ENCODE results near the gene ANO6. TPM values are rescaled to one million over a fixed set of nuclear protein-coding genes. Genes with fewer than 3 reads are reported as not detected.
"Not testable (repeated sequence)": the region's sequence is repeated elsewhere in the genome, so short reads cannot be mapped to it uniquely, and the experiment has no call there.

Gene ANO6
- total and polyA plus RNA-seq, 8 donors, result 4.0 to 34.0 (median 17.7) TPM

GRCh38 chr12:45234139-45234865 lies 18.4 kb downstream of the ANO6 start:
- no peaks in the 10 kb centered on the region for H3K36me3 ChIP-seq
- 9 to 10% methylated on average over 4 of the region's 4 CpGs for WGBS, 2 donors
- peak overlapping the region; percentile 63 to 86 (median 76) for H3K27ac ChIP-seq
- TF ChIP-seq CTCF (IDR thresholded peaks at IDR 0.05), result no peak
- ATAC-seq (peak; percentile 66 to 85 (median 72)), FAIRE-seq (peak; percentile 51), DNase-seq (peak in 2 of 6 donors; percentile 15 to 31)
- peaks cover 36 to 46% (median 45%) of the 10 kb centered on the region in 3 donors for H3K4me1 ChIP-seq
- H3K27me3 ChIP-seq, result no peaks in the 10 kb centered on the region
- no peaks in the 10 kb centered on the region for H3K9me3 ChIP-seq
- intact Hi-C loops (cut with DNase I), result no loop called here
- no peak overlapping the region for H3K4me3 ChIP-seq

DNA sequence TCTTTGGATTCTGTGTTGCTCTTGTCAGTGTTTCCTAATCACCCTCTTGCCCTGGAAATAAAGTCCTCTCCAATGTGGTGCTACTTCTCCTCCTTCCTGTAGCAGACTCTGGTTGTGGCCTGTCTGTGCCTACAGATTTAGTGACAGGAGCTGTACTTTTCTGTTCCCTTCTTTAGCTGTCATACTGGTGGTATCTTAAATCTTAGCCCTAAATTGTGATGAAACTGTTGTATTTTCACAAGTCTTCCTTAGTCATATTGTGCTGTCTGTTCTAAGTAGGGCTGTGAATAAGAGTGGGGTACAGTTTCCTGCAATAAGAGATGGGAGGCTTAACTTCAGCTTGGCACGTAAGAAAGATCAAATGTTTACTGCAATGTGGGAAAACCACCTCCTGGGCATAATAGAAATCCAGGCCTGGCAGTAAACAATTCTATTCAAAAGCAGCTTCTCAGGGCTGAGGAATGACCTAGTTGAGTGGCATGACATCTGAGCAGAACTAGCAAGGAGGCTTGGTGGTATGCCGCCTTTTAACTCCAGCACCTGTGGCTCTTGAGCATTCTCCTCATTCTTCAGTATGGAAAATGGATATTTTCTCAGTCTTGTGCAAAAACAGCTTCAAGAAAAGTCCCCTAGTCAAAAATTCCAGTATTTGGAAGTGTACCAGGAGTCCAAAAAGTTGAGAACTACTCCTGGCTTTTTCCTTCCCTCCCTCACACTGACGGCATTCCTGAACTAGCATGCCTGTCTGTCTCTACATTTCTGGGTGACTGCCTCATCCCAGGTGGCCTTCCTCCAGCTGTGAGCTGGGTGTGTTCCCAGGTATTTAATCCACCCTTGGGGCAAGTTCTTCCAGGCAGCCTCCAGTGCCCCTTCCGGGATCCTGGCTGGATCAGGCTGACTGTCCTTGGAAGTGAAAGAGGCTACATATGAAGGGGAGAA lies 19.5 kb downstream of the ANO6 start:
- H3K4me1 ChIP-seq, result peaks cover 36 to 46% (median 45%) of the 10 kb centered on the region in 3 donors
- no peaks in the 10 kb centered on the region for H3K27me3 ChIP-seq
- FAIRE-seq (no peak), ATAC-seq (peak; percentile 59 to 73 (median 62)), DNase-seq (peak in 5 of 6 donors; percentile 30 to 59 (median 57))
- H3K9me3 ChIP-seq, result no peaks in the 10 kb centered on the region
- intact Hi-C loops (cut with DNase I), result no loop called here
- peak overlapping the region; percentile 63 to 86 (median 76) for H3K27ac ChIP-seq
- no peak for TF ChIP-seq CTCF (IDR thresholded peaks at IDR 0.05)
- H3K36me3 ChIP-seq, result no peaks in the 10 kb centered on the region
- WGBS, 2 donors, result 12 to 20% methylated on average over 4 of the region's 4 CpGs
- no peak overlapping the region for H3K4me3 ChIP-seq

DNA sequence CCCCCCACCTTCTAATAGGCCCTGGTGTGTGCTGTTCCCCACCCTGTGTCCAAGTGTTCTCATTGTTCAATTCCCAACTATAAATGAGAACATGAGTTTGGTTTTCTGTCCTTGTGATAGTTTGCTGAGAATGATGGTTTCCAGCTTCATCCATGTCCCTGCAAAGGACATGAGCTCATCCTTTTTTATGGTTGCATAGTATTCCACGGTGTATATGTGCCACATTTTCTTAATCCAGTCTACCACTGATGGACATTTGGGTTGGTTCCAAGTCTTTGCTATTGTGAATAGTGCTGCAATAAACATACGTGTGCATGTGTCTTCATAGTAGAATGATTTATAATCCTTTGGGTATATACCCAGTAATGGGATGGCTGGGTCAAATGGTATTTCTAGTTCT lies 20.5 kb downstream of the ANO6 start:
- peak overlapping the region in 3 of 4 donors; percentile 63 to 86 (median 81) for H3K27ac ChIP-seq
- FAIRE-seq; DNase-seq; H3K4me3 ChIP-seq; H3K9me3 ChIP-seq; H3K27me3 ChIP-seq; ATAC-seq; H3K36me3 ChIP-seq; intact Hi-C loops (cut with DNase I): not testable (repeated sequence)
- 36 to 85% methylated on average over 1 to 2 of the region's 2 CpGs for WGBS, 2 donors
- peaks cover 33 to 44% (median 43%) of the 10 kb centered on the region in 3 donors for H3K4me1 ChIP-seq

- no peak overlapping the region for H3K4me3 ChIP-seq
- ATAC-seq (peak; percentile 35 to 94 (median 68)), FAIRE-seq (no peak), DNase-seq (peak; percentile 10 to 68 (median 58))
- peaks cover 0 to 4% (median 0%) of the 10 kb centered on the region in 3 donors for H3K4me1 ChIP-seq
- no peaks in the 10 kb centered on the region for H3K27me3 ChIP-seq
- no peaks in the 10 kb centered on the region for H3K9me3 ChIP-seq
- intact Hi-C loops (cut with DNase I), result no loop called here
- H3K36me3 ChIP-seq, result no peaks in the 10 kb centered on the region
- WGBS, 2 donors, result 21 to 57% methylated on average over 11 of the region's 11 CpGs
- no peak for TF ChIP-seq CTCF (IDR thresholded peaks at IDR 0.05)
- H3K27ac ChIP-seq, result peak overlapping the region in 2 of 4 donors; percentile 44 to 65
These were observed 26.3 kb downstream of the ANO6 start for GRCh38 chr12:45242180-45242579.

GRCh38 chr12:45243963-45244362 lies 28.1 kb downstream of the ANO6 start:
- no peak overlapping the region for H3K4me3 ChIP-seq
- DNase-seq, result no peak
- 90 to 96% methylated on average over 4 of the region's 4 CpGs for WGBS, 2 donors

More at GRCh38 chr12:45243963-45244362, 28.1 kb downstream of the ANO6 start:
- ATAC-seq, result no peak
- H3K27ac ChIP-seq, result no peak overlapping the region
- H3K4me1 ChIP-seq, result peaks cover 0 to 4% (median 0%) of the 10 kb centered on the region in 3 donors
- no peaks in the 10 kb centered on the region for H3K9me3 ChIP-seq
- intact Hi-C loops (cut with DNase I), result no loop called here
- no peaks in the 10 kb centered on the region for H3K36me3 ChIP-seq
- TF ChIP-seq CTCF (IDR thresholded peaks at IDR 0.05), result no peak
- no peaks in the 10 kb centered on the region for H3K27me3 ChIP-seq
- no peak for FAIRE-seq
